PC-9 (cell line): Measurements from ENCODE around the gene ADGRV1. TPM values are rescaled to one million over a fixed set of nuclear protein-coding genes. Genes with fewer than 3 reads are reported as not detected.

Experiments
- BruUV-seq: library from RNA; stranded (reverse); fragments of 400-500 nt; replicated peaks from 2 replicates; lab custom pipeline; 2021; lab: Mats Ljungman, UMichigan
- CTCF ChIA-PET: fragments of 300-600 bp; sonication (Branson Sonifier 250); formaldehyde crosslinking; loops from one replicate; lab custom pipeline; 2022; ENCODE audit warnings: antibody characterized with exemption; lab: Charles Lee
- POLR2A ChIA-PET: fragments of 300-600 bp; sonication (Branson Sonifier 250); formaldehyde crosslinking; loops from one replicate; lab custom pipeline; 2022; ENCODE audit warnings: antibody characterized with exemption; ENCODE audit not compliant: unreplicated experiment; lab: Charles Lee
- DNase-seq, 2 experiments: peaks; one replicate each; pipeline versions ENCODE4 v3.0.0 to v3.0.0-alpha.2; 2015 to 2022; ENCODE audit warnings: mixed read lengths in 1 of 2
- H2AFZ ChIP-seq: fragments of 200-600 bp; sonication (generic); 2 replicates; pipeline ENCODE4 v1.8.1; 2017; ENCODE audit warnings: antibody characterized with exemption
- H3F3A ChIP-seq: fragments of 200-600 bp; sonication (generic); 2 replicates; pipeline ENCODE4 v1.8.1; 2017; ENCODE audit warnings: antibody characterized with exemption, mild to moderate bottlenecking, low read depth; ENCODE audit not compliant: insufficient read depth
- H3K27ac ChIP-seq: fragments of 200-600 bp; sonication (generic); 2 replicates; pipeline ENCODE4 v1.6.1; 2016; ENCODE audit warnings: mixed run types
- H3K27me3 ChIP-seq: fragments of 200-600 bp; sonication (generic); 2 replicates; pipeline ENCODE4 v1.6.1; 2016; ENCODE audit warnings: low read depth, mixed run types; ENCODE audit not compliant: insufficient read depth
- H3K36me3 ChIP-seq: fragments of 200-600 bp; sonication (generic); 2 replicates; pipeline ENCODE4 v1.6.1; 2016; ENCODE audit warnings: low read depth, mixed run types
- H3K4me1 ChIP-seq: fragments of 200-600 bp; sonication (generic); replicated peaks from 2 replicates; pipeline ENCODE4 v1.6.1; 2016; ENCODE audit warnings: mixed run types; ENCODE audit not compliant: insufficient read depth
- H3K4me2 ChIP-seq: fragments of 200-600 bp; sonication (generic); 2 replicates; pipeline ENCODE4 v1.6.1; 2017; ENCODE audit warnings: mixed run types
- H3K4me3 ChIP-seq: fragments of 200-600 bp; sonication (generic); 2 replicates; pipeline ENCODE4 v1.6.1; 2016; ENCODE audit warnings: mixed run types
- H3K79me2 ChIP-seq: fragments of 200-600 bp; sonication (generic); 2 replicates; pipeline ENCODE4 v1.6.1; 2017; ENCODE audit warnings: low read depth, mixed run types
- H3K9me2 ChIP-seq: fragments of 200-600 bp; sonication (generic); 2 replicates; pipeline ENCODE4 v1.8.1; 2017; ENCODE audit warnings: mild to moderate bottlenecking; ENCODE audit not compliant: insufficient read depth
- H3K9me3 ChIP-seq: fragments of 200-600 bp; sonication (generic); 2 replicates; pipeline ENCODE4 v1.8.1; 2016; ENCODE audit warnings: low read depth; ENCODE audit not compliant: insufficient read depth
- H4K20me1 ChIP-seq: fragments of 200-600 bp; sonication (generic); 2 replicates; pipeline ENCODE4 v1.8.1; 2017; ENCODE audit not compliant: insufficient read depth
- CTCF ChIP-seq: fragments of 200-600 bp; sonication (generic); conservative IDR thresholded peaks from 2 replicates; pipeline ENCODE4 v1.6.1; 2017; ENCODE audit warnings: mixed run types, antibody characterized with exemption, mild to moderate bottlenecking, moderate library complexity
- EZH2 ChIP-seq: fragments of 200-600 bp; sonication (generic); IDR thresholded peaks from 2 replicates; pipeline ENCODE4 v1.8.0; 2017; ENCODE audit warnings: antibody characterized with exemption, low read depth
- intact Hi-C: fragments of 100-400 bp; cut with micrococcal nuclease; formaldehyde crosslinking; loops from one replicate; pipeline ENCODE4 v1.10.0; 2022; ENCODE audit not compliant: unreplicated experiment
- total RNA-seq: library from RNA; stranded (reverse); gene quantifications from 2 replicates; pipeline ENCODE4 v1.2.3, GENCODE V29; 2021

ADGRV1 gene
- total RNA-seq, 1 experiment from 2014 or later, result 1.0 TPM

DNA sequence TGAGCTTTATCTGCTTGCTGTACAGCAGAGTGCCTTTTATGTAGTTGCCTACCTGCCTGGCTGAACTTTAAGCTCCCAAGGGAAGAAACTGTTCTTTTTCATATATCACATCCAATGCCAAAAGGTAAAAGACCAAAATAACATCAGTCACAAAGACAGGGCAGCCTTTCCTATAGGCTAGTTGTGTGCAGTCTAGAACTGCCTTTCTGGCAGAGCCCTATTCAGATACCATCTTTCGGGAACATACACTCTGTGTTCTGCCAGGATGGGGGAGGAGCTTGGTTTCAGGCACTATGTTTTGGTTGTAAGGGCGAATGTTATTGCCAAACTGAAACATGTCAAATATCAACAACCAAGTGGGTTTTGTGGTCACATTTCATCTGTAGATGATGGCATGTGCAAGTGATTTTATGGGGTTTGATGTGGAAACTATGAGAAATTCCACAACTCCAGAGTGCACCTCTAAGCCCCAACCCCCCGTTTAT, 314.5 kb downstream of the ADGRV1 start:
- no peaks in the 10 kb centered on the region for H3K9me2 ChIP-seq
- no peak overlapping the region for H3K4me3 ChIP-seq
- no peaks in the 10 kb centered on the region for H3K27me3 ChIP-seq
- ChIA-PET POLR2A (no interaction called here), CTCF (interaction anchor here (0.5 kb wide), 1 partner anchor 395 kb away, joined by 5 read pairs; no protein-coding TSS in a partner anchor)
- H3K9me3 ChIP-seq, result no peaks in the 10 kb centered on the region
- H2AFZ ChIP-seq, result 0 out of 2 replicates have a peak overlapping the region, but pooled peaks have one; percentile 61
- H3K27ac ChIP-seq, result no peak overlapping the region
- intact Hi-C loops, result no loop called here
- no peaks in the 10 kb centered on the region for H3F3A ChIP-seq
- H3K4me2 ChIP-seq, result no peak overlapping the region
- H3K4me1 ChIP-seq, result no peaks in the 10 kb centered on the region
- H4K20me1 ChIP-seq, result no peaks in the 10 kb centered on the region
- TF ChIP-seq CTCF (no peak), EZH2 (no peak)
- no TSS peak for BruUV-seq
- DNase-seq, result no peak
- no peaks in the 10 kb centered on the region for H3K36me3 ChIP-seq
- no peaks in the 10 kb centered on the region for H3K79me2 ChIP-seq

DNA sequence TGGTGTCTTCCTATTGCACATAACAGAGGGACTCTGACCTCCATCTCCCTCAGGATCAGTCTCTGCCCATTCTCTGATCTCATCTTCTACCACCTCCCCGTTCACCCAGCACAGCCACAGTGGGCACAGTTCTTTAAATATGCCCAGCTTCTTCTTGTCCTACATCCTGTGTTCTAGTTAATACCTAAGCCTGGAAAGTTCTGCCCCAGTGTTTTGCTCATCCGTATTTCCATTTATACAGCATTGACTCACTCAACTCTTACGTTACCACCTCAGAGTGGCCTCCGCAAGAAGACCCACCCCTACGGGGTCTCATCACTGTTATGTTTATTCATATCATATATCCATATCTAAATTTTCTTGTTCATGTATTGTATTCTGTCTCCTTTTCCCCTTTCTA, 315.5 kb downstream of the ADGRV1 start:
- no peak for DNase-seq
- Histone ChIP-seq H3K9me2 (no peaks in the 10 kb centered on the region), H4K20me1 (no peaks in the 10 kb centered on the region), H3K9me3 (no peaks in the 10 kb centered on the region), H3K27me3 (no peaks in the 10 kb centered on the region), H3K4me1 (no peaks in the 10 kb centered on the region), H3K4me3 (no peak overlapping the region), H3K4me2 (no peak overlapping the region), H3K79me2 (no peaks in the 10 kb centered on the region), H3K36me3 (no peaks in the 10 kb centered on the region), H3F3A (no peaks in the 10 kb centered on the region; the same call in 1 of the 2 replicates), H2AFZ (no peak overlapping the region), H3K27ac (no peak overlapping the region)
- TF ChIP-seq CTCF (no peak), EZH2 (no peak)
- BruUV-seq, result no TSS peak
- CTCF ChIA-PET, result no interaction called here
- intact Hi-C loops, result no loop called here
- POLR2A ChIA-PET, result no interaction called here

- H3K4me2 ChIP-seq, result no peak overlapping the region
- POLR2A ChIA-PET, result no interaction called here
- no peaks in the 10 kb centered on the region; the same call in 1 of the 2 replicates for H3F3A ChIP-seq
- no peak for DNase-seq
- no peaks in the 10 kb centered on the region for H3K4me1 ChIP-seq
- TF ChIP-seq EZH2 (no peak), CTCF (no peak)
- H3K4me3 ChIP-seq, result no peak overlapping the region
- H3K9me3 ChIP-seq, result no peaks in the 10 kb centered on the region
- CTCF ChIA-PET, result no interaction called here
- H3K27ac ChIP-seq, result no peak overlapping the region
- no peaks in the 10 kb centered on the region for H4K20me1 ChIP-seq
- no TSS peak for BruUV-seq
- H3K9me2 ChIP-seq, result no peaks in the 10 kb centered on the region
- H2AFZ ChIP-seq, result no peak overlapping the region
- no peaks in the 10 kb centered on the region for H3K36me3 ChIP-seq
- H3K27me3 ChIP-seq, result no peaks in the 10 kb centered on the region
- intact Hi-C loops, result no loop called here
- no peaks in the 10 kb centered on the region for H3K79me2 ChIP-seq
Measured at GRCh38 chr5:90875456-90875855, 316.9 kb downstream of the ADGRV1 start.
